ENCODE results near the gene RIMS1.

Gene RIMS1

GRCh38 chr6:72081871-72082270, 195.5 kb downstream of the RIMS1 start:
- DNase-seq (ENCODE audit: low read depth in 2 of 3, low spot score in 2 of 3): no peak

- no peak for DNase-seq (ENCODE audit: low read depth in 2 of 3, low spot score in 2 of 3)
These were observed 197.6 kb downstream of the RIMS1 start for GRCh38 chr6:72083976-72084375.

- no peak for DNase-seq (ENCODE audit: low read depth in 2 of 3, low spot score in 2 of 3)
These were observed 198.7 kb downstream of the RIMS1 start for GRCh38 chr6:72084992-72085569.

- DNase-seq (ENCODE audit: low read depth in 2 of 3, low spot score in 2 of 3): no peak
These were observed 208.2 kb downstream of the RIMS1 start for GRCh38 chr6:72094506-72094905.

GRCh38 chr6:72102561-72102960, 216.2 kb downstream of the RIMS1 start:
- DNase-seq (ENCODE audit: low read depth in 2 of 3, low spot score in 2 of 3): no peak

GRCh38 chr6:72111611-72112010, 225.3 kb downstream of the RIMS1 start:
- DNase-seq (ENCODE audit: low read depth in 2 of 3, low spot score in 2 of 3): no peak

GRCh38 chr6:72130327-72130726, 244.0 kb downstream of the RIMS1 start:
- no peak for DNase-seq (ENCODE audit: low read depth in 2 of 3, low spot score in 2 of 3)

- no peak for DNase-seq (ENCODE audit: low read depth in 2 of 3, low spot score in 2 of 3)
These were observed 246.1 kb downstream of the RIMS1 start for GRCh38 chr6:72132427-72132826.

- DNase-seq (ENCODE audit: low read depth in 2 of 3, low spot score in 2 of 3): no peak
These were observed 246.5 kb downstream of the RIMS1 start for GRCh38 chr6:72132851-72133250.

- no peak for DNase-seq (ENCODE audit: low read depth in 2 of 3, low spot score in 2 of 3)
These were observed 247.0 kb downstream of the RIMS1 start for GRCh38 chr6:72133324-72133723.

- no peak for DNase-seq (ENCODE audit: low read depth in 2 of 3, low spot score in 2 of 3)
These were observed 254.4 kb downstream of the RIMS1 start for GRCh38 chr6:72140795-72141194.

- DNase-seq (ENCODE audit: low read depth in 2 of 3, low spot score in 2 of 3): no peak
These were observed 263.4 kb downstream of the RIMS1 start for GRCh38 chr6:72149715-72150114.

- no peak for DNase-seq (ENCODE audit: low read depth in 2 of 3, low spot score in 2 of 3)
These were observed 265.4 kb downstream of the RIMS1 start for GRCh38 chr6:72151742-72152141.

- DNase-seq (ENCODE audit: low read depth in 2 of 3, low spot score in 2 of 3): no peak
These were observed 289.6 kb downstream of the RIMS1 start for GRCh38 chr6:72175916-72176315.

GRCh38 chr6:72182337-72183246, 296.2 kb downstream of the RIMS1 start:
- DNase-seq (ENCODE audit: low read depth in 2 of 3, low spot score in 2 of 3): no peak

GRCh38 chr6:72203983-72204382, 317.6 kb downstream of the RIMS1 start:
- DNase-seq (ENCODE audit: low read depth in 2 of 3, low spot score in 2 of 3): no peak

- DNase-seq (ENCODE audit: low read depth in 2 of 3, low spot score in 2 of 3): no peak
These were observed 319.1 kb downstream of the RIMS1 start for GRCh38 chr6:72205500-72205899.

GRCh38 chr6:72206606-72207005, 320.3 kb downstream of the RIMS1 start:
- no peak for DNase-seq (ENCODE audit: low read depth in 2 of 3, low spot score in 2 of 3)

GRCh38 chr6:72212686-72213085, 326.3 kb downstream of the RIMS1 start:
- no peak for DNase-seq (ENCODE audit: low read depth in 2 of 3, low spot score in 2 of 3)

GRCh38 chr6:72213654-72214053, 327.3 kb downstream of the RIMS1 start:
- DNase-seq (ENCODE audit: low read depth in 2 of 3, low spot score in 2 of 3): no peak

- DNase-seq (ENCODE audit: low read depth in 2 of 3, low spot score in 2 of 3): no peak
These were observed 330.1 kb downstream of the RIMS1 start for GRCh38 chr6:72216222-72217068.

GRCh38 chr6:72217626-72218025, 331.3 kb downstream of the RIMS1 start:
- DNase-seq (ENCODE audit: low read depth in 2 of 3, low spot score in 2 of 3): no peak
